ENCODE measurements around the gene FMN1. TPM values are rescaled to one million over a fixed set of nuclear protein-coding genes. Genes with fewer than 3 reads are reported as not detected.

The FMN1 gene
- total RNA-seq, 1 donor from 2014 or later: 12.0 TPM

DNA sequence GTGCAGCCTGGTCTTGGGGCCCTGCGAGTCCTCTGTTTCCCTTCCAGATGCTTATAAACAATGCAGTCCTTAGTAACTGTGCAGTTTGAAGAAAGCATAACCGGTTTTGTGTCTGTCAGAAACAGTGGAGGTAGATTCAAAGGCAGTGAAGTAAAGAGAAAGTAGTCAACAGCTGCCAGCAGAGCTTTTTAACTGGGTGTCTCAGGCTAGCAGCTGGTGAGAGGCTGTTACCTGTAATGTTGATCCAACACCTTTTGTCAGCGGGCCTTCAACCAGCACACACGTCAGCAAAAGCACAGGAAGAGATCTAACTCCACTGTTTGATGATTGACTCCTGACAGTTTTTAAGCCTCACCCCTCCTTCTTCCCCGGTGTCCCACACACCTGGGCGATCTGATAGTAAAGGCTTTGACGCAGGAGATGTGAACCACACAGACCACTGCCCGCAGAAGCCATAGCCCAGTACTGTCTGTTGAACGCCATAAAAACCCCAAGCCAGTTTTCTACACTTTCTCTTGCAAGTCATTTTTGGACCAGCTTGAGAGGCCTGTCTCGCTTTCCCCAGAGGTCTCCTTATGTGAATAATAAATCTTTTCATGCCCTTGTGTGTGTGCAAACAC, 178.0 kb downstream of the FMN1 start:
- no peak for DNase-seq (ENCODE audit: low spot score)

DNA sequence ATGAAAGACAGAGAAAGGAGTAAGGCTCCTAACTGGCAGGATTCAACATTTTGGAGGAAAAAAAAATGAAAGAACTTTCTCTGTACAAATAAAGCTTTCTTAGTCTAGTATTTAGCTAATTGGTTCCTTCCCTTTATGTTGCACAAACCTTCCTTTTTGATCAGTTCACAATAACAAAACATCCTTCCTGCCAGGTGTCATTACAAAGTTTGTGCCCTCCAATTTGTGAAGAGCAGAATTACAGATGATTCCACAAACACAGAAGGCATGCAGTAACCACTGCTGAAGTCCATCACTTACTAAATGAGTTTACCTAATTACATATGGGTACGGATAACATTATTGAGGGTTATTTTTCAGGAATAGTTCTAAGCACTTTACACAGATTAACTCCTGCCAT, 179.9 kb downstream of the FMN1 start:
- DNase-seq (ENCODE audit: low spot score): no peak

DNA sequence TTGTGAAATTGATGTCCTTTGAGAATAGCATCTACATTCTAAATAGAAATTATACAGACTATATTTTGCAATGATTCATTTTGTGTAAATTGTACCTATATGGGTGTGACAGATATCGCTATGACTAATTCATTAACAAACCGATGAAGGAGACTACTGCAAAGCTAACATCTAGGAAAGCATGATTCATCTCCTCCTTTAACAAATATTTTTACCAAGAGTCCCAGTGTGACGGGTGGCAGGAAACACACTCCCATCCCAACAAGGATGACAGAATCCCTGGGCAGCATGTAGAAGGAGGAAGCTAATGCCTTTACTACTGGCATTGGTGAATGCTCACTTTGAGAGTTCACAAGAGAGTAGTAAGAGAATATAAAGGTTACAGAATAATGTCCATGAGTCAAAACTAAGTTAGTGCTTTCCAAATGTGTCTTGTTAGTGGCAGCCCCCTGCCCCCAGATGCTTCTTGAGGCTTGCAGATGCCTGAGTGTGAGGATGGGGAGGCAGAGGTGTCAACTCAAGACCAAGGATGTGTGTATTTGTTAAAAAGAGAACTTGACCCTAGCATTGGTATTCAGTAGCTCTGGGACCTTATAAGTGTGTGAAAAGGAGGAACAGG, 180.6 kb downstream of the FMN1 start:
- no peak for DNase-seq (ENCODE audit: low spot score)

DNA sequence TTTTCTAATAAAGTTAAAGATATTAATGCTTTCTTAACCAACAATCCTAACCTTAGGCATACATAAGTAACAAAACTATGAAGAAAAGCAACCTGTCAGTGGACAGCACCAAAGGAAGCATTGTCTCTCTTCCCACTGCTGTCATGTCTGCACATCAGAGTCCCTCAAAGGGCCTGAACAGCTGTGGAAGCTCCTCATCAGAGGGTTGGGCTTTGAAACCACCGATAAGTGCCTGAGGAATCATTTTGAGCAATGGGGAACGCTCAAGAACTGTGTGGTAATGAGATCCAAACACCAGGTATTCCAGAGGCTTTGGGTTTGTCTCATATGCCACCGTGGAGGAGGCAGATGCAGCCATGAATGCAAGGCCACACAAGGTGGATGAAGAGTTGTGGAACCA, 182.5 kb downstream of the FMN1 start:
- no peak for DNase-seq (ENCODE audit: low spot score)

DNA sequence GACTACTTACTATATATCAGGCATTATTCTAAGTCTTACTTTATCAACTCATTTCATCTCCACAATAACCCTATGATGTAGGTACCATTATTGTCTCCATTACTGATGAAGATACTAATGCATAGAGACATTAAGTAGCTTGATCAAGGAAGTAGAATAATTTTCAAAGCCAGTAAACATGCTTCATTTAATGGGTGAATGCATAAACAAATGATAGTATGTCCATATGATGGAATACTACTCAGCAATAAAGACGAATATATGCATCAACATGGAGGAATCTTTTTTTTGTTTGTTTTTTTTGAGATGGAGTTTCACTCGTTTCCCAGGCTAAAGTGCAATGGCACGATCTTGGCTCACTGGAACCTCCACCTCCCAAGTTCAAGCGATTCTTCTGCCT, 184.9 kb downstream of the FMN1 start:
- DNase-seq (ENCODE audit: low spot score): no peak

DNA sequence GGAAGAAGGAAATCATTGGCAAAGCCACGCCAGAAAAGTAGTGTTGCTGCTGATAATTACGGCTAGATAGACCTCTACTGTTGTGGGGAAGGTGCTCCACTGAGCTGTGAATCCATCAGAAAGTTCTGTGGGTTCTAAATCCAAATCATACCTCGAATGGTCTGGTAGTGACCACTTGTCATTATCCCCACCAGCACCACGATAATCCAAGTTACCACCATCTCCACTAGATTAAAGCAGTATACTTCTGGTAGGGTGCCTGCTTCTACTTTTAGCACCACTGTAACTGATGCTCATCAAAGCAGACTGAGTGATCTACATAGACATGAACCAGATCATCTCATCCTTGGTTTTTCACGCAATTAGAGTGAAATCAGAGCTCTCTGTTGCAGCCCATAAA, 185.5 kb downstream of the FMN1 start:
- no peak for DNase-seq (ENCODE audit: low spot score)

DNA sequence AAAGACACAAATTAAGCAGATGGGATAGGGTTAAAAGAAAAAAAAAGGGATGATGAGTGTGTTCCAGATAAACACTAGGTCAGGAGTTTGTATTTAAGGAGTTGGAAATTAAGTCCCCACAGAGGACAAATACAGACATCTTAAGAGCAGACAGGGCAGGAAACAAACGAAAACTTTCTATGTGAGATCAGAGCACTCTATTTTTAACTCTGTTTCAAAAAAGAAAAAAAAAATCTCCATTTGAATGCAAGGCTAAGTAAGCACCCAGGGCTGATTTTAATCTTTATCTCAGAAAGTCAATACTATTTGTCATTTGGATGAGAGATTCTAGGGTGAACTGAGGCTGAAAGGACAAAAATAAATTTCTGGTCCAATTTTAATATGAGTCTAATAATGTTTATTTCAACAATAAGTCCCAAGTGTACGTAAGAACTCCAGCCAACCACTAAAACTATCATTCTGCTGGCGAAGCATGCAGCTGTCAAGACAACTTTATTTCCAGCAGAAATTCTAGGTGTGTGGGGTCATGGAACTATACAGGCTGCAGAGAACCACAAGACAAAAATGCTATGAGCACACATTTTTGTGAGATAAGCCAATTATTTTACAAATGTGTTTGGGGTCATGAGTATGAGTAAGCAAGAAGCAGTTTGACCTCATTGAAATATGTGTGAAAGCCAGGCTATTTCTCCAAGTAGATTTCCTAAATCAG, 186.1 kb downstream of the FMN1 start:
- no peak for DNase-seq (ENCODE audit: low spot score)

DNA sequence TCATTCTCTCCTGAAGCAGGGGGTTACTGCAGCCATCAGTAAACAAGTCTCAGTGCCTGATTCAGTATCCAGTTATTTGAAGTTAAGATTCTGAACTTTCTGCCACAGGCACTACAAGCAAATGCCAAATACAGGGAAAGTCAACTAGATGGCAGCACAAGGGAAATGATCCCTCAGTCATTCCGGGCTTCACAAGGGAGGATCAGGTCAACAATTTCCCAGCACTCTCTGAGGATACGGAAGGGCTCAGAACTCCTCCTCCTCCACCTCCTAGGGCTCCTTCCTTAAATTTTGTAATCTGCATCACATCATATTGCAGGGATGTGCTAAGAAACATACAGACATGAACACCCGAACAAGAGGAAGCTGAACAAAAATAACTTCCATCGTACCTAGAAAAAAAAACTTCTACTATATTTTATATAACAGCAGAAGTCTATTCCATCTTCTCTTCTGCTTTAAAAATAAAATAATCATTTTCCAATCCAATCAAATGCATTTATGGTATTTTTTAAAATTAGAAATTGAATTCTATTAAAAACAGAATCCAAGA, 187.1 kb downstream of the FMN1 start:
- peak; percentile 46 for DNase-seq (ENCODE audit: low spot score)

DNA sequence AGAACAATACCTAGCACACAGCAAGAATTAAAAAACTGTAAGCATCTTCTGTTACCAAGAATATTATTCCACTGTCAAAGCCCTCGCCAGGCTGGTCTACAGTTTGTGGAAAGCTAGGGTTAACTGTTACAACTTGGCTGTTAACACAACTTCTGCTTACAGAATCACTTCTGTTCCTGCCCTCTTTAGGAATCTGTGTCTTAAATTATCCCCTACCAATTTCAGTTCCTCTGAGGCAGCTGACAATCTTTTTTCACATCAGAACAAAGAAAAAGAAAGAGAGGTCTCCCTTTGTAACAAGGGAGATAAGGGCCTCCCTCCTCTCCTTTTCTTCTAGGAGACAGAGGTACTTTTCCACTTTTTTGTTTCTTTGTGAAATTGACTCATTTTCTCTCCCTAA, 188.9 kb downstream of the FMN1 start:
- peak; percentile 17 for DNase-seq (ENCODE audit: low spot score)

DNA sequence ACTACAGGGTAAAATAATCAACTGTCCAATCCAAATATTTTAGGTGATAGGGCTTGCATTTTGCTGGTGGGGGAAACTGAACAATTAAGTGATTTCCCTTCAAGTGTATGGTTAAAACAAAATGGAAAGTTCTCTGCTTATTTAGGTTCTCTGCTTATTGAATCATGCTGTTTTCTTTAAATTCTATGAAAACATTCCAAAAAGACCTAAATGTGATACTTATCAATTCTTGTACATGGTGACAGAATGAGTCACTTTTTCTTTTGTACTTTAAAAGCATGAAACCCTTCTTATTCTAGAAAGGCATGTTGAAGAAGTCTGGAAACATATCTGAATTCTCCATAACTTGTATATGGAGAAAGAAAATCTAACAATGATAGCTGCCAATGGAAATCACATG, 192.6 kb downstream of the FMN1 start:
- DNase-seq (ENCODE audit: low spot score): no peak

DNA sequence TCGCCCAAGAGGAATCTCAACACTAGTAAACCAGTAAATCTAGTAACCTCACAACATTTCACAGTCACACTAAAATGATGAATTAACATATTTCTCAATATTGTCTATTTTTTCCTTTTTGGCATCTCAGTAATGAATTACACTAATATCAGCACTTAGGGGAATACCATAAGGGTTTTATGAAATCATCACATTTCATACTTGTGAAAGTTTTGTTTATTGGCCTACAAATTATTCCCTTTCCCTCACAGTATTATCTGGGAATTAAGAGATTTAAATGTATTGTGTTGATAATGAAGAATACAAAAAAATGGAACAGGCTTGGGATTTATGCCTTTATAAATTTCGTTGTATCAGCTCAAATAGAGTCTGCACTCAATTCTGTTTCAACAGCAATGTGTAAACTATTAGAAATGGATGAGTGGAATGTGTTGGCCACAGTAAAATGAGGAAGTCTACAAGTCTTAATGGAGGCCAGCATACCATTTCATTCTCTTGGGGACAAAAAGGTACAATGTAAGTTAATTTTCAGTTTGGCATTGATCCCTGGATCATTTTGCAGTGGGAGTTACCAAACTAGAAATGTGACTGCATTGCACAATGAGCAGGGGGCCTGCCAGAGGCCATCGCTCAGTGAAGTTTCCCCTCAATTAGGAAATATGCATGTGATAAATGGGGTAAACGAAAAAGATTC, 195.4 kb downstream of the FMN1 start:
- no peak for DNase-seq (ENCODE audit: low spot score)

DNA sequence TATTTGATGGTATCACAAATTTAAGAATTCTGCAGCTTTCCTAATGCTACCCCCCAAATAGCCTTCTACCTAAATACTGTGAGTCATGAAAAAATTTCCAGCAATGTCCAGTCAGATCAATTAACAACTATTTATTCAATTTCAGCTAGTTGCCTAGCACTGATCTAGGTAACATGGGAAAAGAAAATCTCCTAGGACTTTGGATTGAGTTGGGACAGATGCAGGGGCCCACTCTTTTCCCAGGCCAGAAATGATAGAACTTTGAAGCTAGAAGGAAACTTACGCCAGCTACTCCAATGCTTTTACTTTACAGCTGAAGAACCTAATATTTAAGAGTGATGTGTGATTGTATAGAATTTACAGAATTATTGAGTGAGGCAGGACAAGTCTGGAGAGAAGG, 196.3 kb downstream of the FMN1 start:
- no peak for DNase-seq (ENCODE audit: low spot score)

DNA sequence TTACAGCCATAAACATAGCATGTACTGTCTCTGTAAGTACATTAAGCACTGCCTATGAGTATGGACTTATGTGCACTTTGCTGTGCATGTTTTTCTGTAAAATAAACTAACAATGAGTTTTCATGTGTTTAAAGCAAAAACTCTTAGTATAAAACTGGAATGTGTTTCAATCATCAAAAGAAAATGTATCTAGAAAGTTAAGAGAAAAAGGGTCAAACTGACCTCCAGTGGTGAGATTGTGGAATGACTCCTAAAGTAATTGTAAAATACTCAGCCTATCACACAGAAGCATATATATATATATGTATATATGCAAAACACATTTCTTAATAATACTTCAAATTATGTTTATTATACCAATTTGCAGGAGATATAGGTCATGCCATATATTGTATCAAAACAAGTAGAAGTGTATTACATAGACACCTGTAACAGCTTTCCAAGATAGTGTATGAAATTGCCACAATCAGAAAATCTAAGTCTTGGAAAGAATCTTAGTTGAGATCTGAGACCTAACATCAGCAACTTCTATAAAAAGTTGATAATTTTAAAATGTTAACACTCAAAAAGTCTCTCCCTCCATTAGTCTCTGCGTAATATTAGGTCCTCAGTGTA, 199.6 kb downstream of the FMN1 start:
- DNase-seq (ENCODE audit: low spot score): peak; percentile 59

DNA sequence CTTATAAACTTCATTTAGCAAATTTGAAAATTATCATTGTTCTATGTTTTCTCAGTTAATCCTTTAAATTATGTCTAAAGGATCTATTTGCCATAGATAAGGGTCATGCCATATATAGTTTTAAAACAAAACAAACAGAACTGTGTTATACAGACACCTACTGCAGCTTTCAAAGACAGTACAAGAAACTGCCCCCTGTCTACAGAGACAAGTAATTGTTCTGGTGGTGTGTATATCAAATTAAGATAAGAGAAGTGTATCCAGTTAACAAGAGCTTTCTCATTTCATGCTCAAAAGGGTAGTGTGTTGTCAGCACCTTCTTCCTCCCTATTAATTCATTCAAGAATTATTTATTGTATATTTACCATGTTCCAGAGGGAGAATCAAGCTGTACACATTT, 201.2 kb downstream of the FMN1 start:
- DNase-seq (ENCODE audit: low spot score): no peak

DNA sequence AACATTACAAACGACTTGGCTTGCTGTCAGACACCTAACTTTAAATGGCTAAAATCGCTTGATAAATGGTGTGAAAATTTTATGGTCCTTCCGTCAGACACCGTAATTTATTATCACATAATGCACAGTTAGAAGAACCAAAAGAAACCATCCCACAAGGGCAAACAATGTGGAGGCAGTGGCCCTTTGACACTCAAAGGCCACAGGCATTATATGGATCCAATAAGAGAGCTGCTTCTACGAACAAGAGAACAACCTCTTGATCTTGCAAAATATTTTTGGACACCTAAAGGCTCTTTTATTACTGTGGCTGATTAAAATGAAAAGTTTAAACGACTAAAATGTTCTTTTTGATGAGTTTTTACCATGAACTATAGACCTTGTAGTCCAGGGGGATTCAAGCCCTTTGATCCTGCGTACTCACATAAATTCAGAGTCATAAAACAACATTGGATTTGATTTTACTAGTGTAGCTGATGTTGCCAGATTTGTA, 202.8 kb downstream of the FMN1 start:
- DNase-seq (ENCODE audit: low spot score): peak; percentile 79

DNA sequence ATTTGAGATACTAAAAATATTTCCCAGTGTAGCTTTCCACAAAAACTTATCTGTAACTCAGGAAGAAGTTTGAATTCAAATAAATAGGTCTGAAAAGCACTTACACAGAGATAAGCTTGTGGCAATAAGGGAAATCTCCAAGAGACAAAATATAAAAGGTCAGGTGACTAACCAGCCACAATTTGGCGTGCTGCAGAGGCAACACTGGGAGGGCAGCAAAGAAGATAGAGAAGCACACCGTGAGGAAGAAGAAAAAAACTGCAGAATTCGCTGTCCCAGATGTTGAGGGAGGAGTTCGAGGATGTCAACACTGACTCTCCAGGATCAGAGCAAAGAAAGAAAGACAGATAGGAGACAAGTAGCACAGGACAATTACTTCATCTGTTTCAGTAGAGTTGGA, 204.4 kb downstream of the FMN1 start:
- no peak for DNase-seq (ENCODE audit: low spot score)

DNA sequence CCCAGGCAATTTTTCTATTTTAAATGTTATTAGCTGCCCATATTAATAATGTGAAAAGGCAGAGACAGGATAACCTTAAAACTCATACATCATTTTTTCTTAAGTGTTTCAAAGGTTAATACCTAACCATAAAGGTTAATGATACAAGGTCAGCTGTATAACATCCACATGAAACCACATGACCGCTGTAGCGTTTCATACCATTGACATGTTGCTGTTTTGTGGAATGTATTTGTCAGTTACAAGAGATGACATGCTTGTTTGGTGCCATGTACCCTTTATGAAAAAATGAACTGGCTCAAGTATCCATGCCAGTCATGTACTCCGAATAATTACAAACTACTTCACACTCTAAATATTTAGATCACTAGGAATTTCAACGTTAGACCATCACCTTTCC, 207.4 kb downstream of the FMN1 start:
- DNase-seq (ENCODE audit: low spot score): no peak

DNA sequence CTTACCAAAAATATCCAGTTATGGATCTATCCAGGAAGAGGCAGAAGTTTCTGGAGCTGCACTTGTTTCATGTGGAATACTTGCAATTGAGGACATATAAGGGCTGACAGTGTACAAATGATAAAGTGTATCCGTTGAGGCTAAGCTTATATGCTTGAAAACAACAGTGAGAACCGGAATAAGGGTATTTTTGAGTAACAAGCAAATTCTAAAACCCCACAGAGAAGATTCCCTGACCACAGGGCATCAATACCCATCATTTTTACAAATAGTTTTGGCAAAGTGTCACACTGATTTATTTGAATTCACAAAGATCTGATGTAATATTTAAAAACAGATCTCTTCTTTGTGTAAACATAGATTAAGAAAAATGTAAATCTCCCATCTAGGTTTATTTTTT, 208.4 kb downstream of the FMN1 start:
- no peak for DNase-seq (ENCODE audit: low spot score)

DNA sequence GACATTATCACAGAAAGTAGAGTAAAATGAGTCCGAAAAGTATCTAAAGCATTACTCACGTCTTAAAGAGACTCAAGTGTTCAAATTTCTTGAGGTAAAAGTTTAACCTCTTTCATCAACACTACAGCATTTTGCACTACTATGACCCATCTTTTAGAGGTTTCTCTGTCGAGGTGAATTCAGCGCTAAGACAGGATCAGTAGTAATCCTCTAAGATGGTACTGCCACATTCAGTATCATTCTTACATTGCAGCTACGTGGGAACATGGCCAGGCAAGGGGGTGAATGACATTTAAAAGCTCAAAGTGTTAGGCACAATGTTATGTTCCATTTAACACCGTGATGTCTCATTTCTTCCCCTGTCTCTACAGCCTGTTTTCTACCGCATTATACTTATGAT, 210.8 kb downstream of the FMN1 start:
- DNase-seq (ENCODE audit: low spot score): no peak

DNA sequence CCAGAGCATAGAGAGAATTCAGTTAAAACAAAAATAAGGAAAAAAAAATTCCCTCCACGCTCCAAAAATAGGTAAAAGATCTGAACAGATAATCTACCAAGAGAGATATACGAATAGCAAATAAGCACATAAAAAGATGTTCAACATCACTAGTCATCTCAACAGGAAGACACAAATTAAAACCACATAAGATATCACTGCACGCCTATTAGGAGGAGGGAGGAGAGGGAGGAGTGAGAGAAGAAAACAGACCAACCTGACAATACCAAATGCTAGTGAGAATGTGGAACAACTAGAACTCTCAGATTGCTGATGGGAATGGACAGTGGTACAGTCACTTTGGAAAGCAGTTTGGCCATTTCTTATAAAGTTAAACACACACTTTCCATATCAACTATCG, 212.5 kb downstream of the FMN1 start:
- DNase-seq (ENCODE audit: low spot score): no peak

DNA sequence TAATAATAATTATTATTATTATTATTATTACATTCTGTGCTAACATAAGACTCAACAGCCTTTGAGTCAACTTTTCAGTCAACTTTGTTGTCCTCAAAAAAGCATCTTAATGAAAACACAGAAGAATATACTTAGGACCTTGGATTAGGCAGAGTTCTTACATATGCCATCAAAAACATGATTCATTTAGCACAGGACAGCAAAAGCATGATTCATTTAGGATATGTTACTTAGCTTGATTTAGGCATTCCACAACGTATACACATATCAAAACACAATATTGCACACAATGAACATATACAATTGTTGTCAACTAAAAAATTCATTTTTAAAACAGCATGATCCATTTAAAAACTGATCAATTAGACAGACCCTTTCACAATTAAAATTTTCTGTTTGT, 213.0 kb downstream of the FMN1 start:
- no peak for DNase-seq (ENCODE audit: low spot score)

DNA sequence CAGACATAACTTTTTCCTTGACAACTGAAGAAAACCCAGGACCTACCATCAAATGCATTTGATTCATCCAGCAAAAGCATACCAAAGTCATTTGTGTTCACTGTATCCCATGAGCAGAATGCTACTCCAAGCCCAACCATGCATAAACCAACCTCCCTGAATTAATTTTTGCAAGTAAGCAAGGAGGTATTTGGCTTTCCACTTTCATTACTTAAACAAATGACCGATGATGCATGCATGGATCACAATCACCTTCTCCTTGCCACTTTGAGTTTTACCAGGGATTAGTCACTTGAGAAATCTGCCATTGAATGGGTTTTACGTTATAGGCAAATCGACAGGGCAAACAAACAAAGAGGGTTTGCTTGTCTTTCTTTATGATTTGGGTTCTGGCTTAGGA, 214.8 kb downstream of the FMN1 start:
- no peak for DNase-seq (ENCODE audit: low spot score)
